ENCODE measurements around the gene TNRC6A. TPM values are rescaled to one million over a fixed set of nuclear protein-coding genes. Genes with fewer than 3 reads are reported as not detected.
A peak's percentile ranks its signal among the peaks of the same experiment; 100 is the strongest.
"Not testable (repeated sequence)": the region's sequence is repeated elsewhere in the genome, so short reads cannot be mapped to it uniquely, and the experiment has no call there.

TNRC6A gene
- total RNA-seq, 1 donor from 2014 or later: 91.9 TPM

DNA sequence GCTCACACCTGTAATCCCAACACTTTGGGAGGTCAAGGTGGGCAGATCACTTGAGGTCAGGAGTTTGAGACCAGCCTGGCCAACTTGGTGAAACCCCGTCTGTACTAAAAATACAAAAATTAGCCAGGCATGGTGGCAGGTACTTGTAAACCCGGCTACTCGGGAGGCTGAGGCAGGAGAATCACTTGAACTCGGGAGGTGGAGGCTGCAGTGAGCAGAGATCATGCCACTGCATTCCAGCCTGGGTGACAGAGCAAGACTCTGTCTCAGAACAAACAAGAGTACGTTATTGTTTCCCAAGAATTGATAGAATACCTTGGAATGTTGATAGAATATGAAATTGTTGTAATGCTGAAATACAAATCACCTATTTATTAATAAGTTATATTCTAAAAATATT is 20.4 kb downstream of the TNRC6A start:
- DNase-seq (ENCODE audit: low spot score); ATAC-seq; intact Hi-C loops (cut with DNase I): not testable (repeated sequence)

DNA sequence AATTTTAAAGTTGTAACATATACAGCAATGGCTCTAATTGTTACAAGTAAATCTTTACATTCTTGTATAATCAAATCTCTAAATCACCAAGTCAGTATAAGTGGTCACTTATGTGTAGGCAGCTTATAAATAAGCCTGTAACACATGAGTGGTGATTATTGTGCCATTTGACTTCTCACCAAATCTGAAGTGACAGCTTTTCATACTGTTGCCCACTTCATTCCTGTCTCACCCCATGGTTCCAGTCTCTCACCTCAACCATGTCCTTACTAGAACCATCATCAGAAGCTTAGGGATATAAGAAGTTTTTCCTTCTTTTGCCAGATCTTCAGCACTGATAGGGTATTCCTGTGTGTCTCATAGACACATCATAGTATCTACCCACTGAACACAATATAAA is 23.5 kb downstream of the TNRC6A start:
- ATAC-seq (no peak), DNase-seq (ENCODE audit: low spot score) (no peak)
- intact Hi-C loops (cut with DNase I): no loop called here

DNA sequence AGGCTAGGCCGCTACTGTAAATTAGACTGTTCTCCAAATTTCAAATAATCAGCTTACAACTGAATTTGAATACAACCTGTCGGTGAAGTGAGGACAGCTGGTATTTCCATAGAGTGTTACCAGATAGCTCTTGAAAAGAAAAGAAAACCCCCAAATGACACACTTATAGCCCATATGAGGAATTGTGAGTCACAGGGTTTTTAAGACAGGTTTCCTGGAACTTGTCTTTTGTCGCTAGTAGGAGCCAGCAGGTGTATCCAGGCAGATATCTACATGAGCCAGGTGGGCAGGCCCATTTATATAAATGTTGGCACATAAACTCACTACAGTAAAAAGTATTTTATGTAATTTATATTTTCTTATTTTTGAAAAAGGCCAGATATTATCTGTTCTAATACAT is 24.0 kb downstream of the TNRC6A start:
- DNase-seq (ENCODE audit: low spot score): no peak
- intact Hi-C loops (cut with DNase I): no loop called here
- ATAC-seq: no peak

DNA sequence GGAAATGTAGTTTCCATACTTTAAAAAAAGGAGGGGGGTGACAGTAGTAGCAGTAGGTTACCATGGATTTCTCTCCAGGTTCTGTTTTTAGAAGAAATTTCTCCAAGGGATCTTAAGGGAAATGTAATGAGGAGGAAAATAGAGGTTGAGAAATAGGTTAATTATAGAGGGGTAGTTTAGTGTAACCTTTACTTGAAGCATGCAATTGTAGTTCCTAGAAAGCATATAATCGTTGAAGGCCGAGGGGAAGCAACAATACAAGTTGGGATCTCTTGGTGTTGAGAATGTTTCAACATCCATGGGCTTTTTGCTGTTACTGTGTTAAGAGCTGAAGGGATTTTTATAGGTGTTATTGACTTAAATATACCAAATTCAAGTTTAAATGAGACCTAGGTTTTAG is 25.1 kb downstream of the TNRC6A start:
- DNase-seq (ENCODE audit: low spot score): no peak
- intact Hi-C loops (cut with DNase I): no loop called here
- ATAC-seq: no peak

DNA sequence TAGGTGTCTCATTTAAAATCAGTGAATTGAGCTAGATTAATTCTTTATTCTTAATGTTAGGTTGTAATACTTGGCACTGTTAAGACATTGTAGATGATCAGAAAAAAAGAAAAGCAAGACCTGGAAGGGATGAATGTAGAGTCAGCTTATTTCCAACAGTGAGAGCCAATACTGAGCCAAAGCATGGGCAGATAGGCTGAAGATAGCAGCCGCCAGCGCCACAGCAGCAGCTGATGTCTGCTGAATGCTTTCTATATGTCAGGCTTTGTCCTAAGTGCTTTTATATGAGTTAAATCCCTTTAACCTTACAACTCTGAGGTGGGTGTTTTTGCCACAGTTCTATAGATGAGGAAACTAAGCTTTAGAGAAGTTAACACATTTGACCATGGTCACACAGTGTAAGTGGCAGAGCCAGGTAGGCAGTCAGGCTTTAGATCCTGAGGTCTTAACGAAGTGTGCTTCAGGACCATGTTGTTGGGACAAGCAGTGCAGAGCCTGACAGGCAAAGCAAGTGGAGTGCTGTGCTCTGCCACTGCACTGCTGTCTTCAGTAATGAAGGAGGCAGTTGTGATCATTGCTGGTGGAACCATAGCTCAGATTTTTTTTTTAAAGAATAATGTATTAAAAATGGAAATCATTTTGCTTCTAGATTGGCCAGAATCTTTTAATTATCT is 25.9 kb downstream of the TNRC6A start:
- ATAC-seq (no peak), DNase-seq (ENCODE audit: low spot score) (no peak)
- intact Hi-C loops (cut with DNase I): no loop called here

DNA sequence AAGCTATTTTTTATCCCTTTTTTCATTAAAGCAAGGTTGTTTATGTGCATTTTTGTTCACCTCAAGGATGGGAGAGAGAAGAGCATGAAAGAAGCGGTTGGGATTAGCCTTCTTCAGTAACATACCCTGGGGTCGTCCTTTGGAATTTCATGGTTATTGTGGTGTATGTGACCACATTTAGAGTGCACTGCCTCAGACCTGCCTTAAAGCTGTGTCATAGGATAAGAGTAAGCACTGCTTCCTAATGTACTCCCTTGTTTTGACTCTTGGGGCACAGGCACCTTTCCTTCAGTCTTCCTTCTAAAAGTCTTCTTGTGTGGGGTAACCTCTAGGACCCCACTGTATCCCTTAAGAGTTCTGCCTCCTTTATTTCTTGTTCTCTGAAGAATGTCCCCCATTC is 28.9 kb downstream of the TNRC6A start:
- intact Hi-C loops (cut with DNase I): no loop called here
- no peak for DNase-seq (ENCODE audit: low spot score)
- no peak for ATAC-seq

DNA sequence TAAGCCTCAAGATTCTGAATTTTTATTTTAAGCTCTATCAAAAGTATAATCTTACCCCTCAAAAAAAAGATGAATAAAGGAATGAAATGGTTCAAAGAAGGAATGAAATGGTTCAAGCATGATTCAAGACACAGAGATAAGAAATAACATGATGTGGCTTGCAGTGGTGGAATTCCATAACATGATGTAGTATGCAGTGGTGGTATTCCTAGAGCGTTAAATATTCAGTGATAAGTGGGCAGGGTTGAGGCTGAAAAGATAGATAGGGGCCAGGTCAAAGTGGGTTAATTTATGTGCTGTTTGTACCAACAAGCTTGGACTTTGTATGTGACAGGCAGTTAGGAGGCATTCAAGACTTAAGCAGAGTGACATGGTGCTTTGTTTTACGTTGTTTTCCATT is 29.6 kb downstream of the TNRC6A start:
- no peak for DNase-seq (ENCODE audit: low spot score)
- no peak for ATAC-seq
- intact Hi-C loops (cut with DNase I): no loop called here

DNA sequence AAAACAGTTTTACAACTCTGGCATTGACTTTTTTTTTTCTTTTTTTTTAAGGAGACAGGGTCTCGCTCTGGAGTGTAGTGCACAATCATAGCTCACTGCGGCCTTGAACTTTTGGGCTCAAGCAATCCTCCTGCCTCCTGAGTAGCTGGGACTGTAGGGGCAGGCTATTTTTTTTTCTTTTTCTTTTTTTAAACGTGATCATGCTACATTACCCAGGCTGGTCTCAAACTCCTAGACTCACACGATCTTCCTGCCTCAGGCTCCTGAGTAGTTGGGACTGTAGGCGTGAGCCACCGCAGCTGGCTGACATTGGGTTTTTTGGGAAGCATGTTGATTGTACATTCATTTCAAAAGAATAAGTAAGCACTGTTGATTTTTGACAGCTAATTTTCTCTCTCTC is 32.1 kb downstream of the TNRC6A start:
- no peak for ATAC-seq
- DNase-seq (ENCODE audit: low spot score): no peak
- intact Hi-C loops (cut with DNase I): no loop called here

DNA sequence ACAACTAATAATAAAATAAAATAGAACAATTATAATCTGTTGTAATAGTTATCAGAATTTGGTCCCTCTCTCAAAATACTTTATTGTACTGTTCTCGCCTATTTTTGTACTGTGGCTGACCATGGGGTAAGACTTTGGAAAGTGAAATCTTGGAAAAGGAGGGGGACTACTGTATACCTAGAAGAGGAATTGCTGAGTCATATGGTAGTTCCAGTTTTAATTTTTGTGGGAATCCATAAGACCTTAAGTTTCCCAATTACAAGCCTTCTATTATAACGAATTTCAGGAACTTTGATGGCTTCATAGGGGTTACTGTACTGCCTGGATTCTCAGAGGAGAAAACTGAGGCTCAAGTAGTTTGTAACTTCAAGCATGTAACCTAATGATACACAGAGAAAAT is 35.5 kb downstream of the TNRC6A start:
- ATAC-seq: no peak
- DNase-seq (ENCODE audit: low spot score): no peak
- intact Hi-C loops (cut with DNase I): no loop called here

DNA sequence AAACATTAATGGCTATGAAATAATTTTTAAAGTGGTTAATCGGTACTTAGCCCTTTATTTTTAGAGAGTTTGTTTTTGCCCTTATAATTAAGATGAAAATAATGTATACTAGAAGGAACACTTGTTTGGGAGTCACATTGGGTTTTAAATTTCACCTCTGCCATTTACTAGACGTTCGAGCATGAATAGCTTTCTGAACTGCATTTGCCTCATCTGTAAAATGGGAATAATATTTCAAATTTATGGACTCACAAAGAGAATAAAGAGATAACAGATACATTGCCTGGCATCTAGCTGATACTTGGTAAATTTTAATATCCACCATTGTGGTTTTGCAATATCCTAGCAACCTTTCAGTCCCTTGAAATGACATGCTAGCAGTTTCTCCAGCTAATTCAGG is 36.6 kb downstream of the TNRC6A start:
- no peak for DNase-seq (ENCODE audit: low spot score)
- intact Hi-C loops (cut with DNase I): no loop called here
- no peak for ATAC-seq

DNA sequence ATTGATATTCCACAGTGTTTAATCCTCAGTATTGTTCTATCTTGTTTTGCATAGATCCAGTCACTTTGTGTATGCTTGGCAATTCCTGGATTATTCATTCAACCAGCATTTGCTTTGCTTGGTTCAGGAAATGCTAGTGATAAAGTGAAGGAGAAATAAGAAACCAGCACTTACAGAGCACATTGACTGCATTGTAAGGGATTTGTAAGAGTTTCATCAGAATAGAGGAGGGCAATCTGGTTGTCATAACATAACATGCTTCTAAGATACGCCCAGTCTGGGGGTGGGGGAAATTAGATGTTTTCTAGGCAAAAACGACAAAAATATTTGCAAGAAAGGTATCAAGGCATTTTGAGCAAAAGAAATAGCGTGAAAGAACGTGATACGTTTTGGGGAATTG is 40.4 kb downstream of the TNRC6A start:
- DNase-seq (ENCODE audit: low spot score): no peak
- intact Hi-C loops (cut with DNase I): no loop called here
- ATAC-seq: no peak

DNA sequence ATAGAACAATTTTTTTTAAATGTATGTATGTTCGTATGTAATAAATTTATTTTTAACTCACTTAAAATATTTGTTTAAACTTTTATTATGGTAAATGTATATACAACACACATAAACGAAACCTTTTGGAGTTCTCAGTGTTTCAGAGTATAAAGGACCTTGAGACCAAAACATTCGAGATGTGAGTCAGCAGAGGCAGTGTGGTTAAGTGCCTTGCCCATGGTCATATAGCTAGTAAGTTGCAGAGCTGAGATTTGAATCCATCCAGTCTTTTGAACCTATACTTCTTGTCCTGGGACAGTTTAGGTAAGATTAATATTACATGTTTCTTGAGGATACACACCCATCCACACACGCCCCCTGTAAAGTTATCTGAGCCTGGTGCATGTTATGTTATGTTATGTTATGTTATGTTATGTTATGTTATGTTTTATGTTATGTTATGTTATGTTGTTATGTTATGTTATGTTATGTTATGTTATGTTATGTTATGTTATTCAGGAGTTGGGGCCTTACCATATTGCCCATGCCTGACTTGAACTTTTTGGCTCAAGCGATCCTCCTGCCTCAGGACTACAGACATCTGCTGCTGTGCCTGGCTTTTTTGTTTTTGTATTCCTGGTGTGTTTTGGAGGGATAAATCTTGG is 41.8 kb downstream of the TNRC6A start:
- no peak for DNase-seq (ENCODE audit: low spot score)

DNA sequence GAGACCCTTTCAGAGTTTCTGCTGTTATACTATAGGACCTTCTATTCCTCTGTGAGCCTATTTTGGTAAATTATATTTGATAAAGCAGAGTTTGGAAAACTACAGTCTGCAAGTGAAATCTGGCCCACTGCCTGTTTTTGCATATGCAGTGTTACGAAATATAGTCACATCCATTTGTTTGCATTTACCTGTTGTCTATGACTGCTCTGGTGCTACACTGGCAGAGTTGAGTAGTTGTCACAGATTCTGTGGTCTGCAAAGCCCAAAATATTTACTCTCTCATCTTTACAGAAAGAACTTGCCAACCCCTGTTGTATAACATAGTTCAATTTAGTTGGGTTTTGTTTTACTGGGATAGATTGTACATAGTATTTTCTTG is 42.3 kb downstream of the TNRC6A start:
- intact Hi-C loops (cut with DNase I): no loop called here
- DNase-seq (ENCODE audit: low spot score): no peak

More for the DNA sequence above, 41.8 kb downstream of the TNRC6A start:
- intact Hi-C loops (cut with DNase I): no loop called here
- ATAC-seq: no peak

DNA sequence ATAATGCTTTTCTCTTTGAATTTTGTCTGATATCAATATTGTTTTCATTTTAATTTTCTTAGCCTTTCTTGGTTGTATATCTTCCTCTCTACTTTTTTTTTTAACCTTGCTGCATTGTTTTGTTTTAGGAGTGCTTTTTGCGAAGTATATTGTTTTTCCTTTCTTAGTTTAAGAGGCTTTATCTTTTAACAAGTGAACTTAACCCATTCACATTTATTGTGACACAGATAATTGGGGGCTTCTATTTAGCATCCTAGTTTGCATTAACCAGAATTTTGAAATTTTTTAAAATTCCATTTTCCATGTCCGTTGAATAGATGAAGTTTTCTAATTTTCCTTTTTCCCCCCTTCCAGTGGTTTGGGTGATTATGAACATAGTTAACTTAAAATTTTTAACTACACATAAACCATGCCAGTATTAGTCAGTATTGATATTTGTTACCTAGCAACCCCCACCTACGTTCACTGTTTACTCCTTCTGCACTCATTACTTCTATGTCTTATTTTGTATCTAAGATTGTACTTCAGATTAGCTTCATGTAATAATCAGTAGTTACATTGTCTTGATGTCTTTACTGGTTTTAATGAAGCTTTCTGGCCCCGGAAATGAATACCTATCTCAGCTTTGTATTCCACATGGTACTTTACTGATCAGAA is 44.4 kb downstream of the TNRC6A start:
- no peak for ATAC-seq
- DNase-seq (ENCODE audit: low spot score): no peak
- intact Hi-C loops (cut with DNase I): no loop called here

More for the DNA sequence above, 42.3 kb downstream of the TNRC6A start:
- ATAC-seq: no peak

DNA sequence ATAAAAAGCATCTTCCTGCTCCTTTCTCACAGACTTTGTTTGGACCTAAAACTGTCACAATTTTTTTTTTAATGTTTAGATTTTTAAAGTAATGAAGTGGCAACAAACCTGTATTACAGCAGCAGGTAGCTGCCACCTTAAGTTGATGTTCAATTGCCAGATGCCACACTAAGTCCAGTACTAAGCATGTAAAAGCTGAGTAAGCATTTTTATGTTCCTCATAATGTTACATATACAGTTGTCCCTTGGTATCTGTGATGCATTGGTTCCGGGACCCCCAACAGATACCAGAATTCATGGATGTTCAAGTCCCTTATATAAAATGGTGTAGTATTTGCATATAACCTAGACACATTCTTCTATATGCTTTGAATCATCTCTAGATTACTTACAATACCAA is 45.1 kb downstream of the TNRC6A start:
- no peak for DNase-seq (ENCODE audit: low spot score)
- ATAC-seq: no peak
- intact Hi-C loops (cut with DNase I): no loop called here

DNA sequence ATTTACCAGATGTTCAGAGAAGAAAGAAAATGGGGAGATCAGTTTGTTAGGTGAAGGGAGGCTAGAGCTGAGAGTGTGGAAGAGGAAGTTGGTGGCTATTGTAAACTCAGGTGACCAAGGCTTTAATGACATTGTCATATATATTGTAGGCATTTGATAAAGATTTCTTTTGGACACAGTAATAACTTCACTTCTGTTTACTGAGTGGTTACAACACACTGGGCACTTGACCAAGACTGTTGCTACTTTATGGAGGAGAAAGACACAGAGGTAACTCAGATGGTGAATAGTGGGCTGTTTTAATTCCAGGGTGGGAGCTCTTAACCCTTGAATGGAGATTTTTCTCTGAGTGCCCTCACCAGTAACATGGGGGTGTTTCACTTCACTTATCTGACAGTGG is 46.0 kb downstream of the TNRC6A start:
- peak; percentile 76 for ATAC-seq

DNA sequence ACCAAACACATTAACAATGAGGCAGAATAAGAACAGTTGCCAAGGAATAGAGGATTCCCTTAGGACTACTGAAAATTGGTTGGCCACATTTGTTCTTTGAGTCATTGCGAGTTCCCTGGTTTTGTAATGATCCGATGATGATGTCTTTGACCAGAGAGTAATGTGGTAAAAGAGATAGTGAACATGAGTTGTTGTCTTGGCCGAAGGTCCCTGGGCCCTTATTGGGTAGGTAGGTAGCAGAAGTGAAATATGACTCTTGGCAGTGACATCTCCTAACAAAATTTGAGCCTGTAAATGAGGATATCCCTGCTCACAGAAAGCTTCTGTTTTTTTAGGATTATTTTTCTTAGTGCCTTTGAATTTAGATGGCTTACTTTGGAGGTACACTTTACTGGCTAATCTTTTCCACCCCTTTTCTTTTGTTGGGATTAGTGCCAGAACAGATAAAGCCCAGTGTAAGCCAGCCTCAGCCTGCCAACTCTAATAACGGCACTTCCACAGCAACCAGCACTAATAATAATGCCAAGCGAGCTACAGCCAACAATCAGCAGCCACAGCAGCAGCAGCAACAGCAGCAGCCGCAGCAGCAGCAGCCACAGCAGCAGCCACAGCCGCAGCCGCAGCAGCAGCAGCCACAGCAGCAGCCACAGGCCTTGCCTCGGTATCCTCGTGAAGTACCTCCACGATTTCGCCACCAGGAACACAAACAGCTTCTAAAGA is 47.2 kb downstream of the TNRC6A start:
- DNase-seq (ENCODE audit: low spot score): no peak
- ATAC-seq: peak; percentile 86
- intact Hi-C loops (cut with DNase I): no loop called here

More for the DNA sequence above, 46.0 kb downstream of the TNRC6A start:
- intact Hi-C loops (cut with DNase I): no loop called here
- no peak for DNase-seq (ENCODE audit: low spot score)

DNA sequence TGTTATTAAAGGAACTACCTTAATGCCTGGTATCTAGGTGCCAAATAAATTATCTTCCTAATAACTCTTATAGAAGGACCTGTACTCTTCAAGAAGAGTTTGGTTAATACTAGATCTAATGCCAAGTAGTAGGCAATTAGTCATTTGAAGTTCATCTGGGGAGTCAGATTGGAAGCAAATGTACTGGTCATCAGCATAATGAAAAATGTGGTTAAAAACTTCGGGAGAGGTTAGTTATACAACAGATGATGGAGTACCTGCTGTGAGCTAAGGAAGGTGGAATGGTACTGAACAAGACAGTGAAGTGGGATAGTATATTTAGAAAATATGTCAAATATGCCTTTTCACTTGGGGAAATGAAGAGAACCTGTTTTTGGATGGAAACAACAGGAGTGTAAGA is 49.2 kb downstream of the TNRC6A start:
- ATAC-seq (no peak), DNase-seq (ENCODE audit: low spot score) (no peak)
- intact Hi-C loops (cut with DNase I): no loop called here

DNA sequence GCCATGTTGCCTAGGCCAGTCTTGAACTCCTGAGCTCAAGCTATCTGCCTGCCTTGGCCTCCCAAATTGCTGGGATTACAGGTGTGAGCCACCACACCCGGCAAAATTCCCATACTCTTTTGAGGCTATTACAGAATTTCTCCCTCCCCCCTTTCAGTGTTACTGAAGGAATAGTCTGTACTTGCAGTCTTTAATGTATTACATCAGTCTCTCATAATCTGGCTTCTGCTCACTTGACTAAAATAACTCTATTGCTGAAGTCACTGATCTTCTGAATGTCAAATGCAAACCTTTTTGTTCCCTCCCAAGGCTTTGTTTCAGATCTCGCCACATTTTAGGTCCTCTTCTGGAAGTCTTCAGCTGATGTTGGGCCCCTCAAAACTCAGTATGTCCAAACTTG is 51.8 kb downstream of the TNRC6A start:
- ATAC-seq (no peak), DNase-seq (ENCODE audit: low spot score) (no peak)
- intact Hi-C loops (cut with DNase I): no loop called here

DNA sequence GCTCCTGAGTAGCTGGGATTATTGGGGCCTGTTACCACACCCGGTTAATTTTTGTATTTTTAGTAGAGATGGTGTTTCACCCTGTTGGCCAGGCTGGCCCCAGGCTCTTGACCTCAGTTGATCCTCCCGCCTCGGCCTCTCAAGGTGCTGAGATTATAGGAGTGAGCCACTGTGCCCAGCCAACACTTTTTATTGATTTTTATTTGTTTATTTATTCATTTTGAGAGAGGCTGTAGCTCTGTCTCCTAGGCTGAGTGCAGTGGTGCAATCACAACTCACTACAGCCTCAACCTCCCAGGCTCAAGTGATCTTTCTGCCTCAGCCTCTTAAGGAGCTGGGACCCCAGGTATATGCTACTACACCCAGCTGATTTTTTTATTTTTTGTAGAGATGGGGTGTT is 54.7 kb downstream of the TNRC6A start:
- DNase-seq (ENCODE audit: low spot score): no peak
- intact Hi-C loops (cut with DNase I): no loop called here
- ATAC-seq: no peak

Measured in sciatic nerve (tissue), 2 donors.